Activated CD4-positive, alpha-beta T cell treated with anti-CD3 and anti-CD28 coated beads, Interleukin-2, amount 10 ng/mL, durations not matched to agents 24 days and 14 days (primary cell): ENCODE results near the gene EFS. TPM values are rescaled to one million over a fixed set of nuclear protein-coding genes. Genes with fewer than 3 reads are reported as not detected.

Experiments
- DNase-seq: peaks from one replicate; pipeline ENCODE4 v3.0.0; 2022
- H3K27ac Mint-ChIP-seq: one replicate; pipeline ENCODE4 v1.8.0; 2022; ENCODE audit warnings: mild to moderate bottlenecking, mixed read lengths
- H3K27me3 Mint-ChIP-seq: one replicate; pipeline ENCODE4 v1.8.0; 2022; ENCODE audit warnings: mixed read lengths
- H3K36me3 Mint-ChIP-seq: one replicate; pipeline ENCODE4 v1.8.0; 2022; ENCODE audit warnings: low read depth, mild to moderate bottlenecking, mixed read lengths
- H3K4me1 Mint-ChIP-seq: one replicate; pipeline ENCODE4 v1.8.0; 2021; ENCODE audit warnings: mixed read lengths
- H3K4me3 Mint-ChIP-seq: one replicate; pipeline ENCODE4 v1.8.0; 2022; ENCODE audit warnings: mild to moderate bottlenecking, moderate library complexity, mixed read lengths
- H3K9me3 Mint-ChIP-seq: one replicate; pipeline ENCODE4 v1.8.0; 2021; ENCODE audit warnings: mixed read lengths
- intact Hi-C: fragments of 100-400 bp; cut with micrococcal nuclease; formaldehyde crosslinking; loops from one replicate; pipeline ENCODE4 v1.15.1; 2023
- total RNA-seq: library from RNA; stranded (reverse); gene quantifications from 2 replicates; pipeline ENCODE4 v1.2.3, GENCODE V29; 2022

The EFS gene
- not detected in 2 replicates for total RNA-seq

- Mint-ChIP-seq H3K27ac (no peak within 1 kb of the TSS), H3K4me3 (no peak within 1 kb of the TSS), H3K27me3 (peaks cover 49% of the 10 kb centered on the region), H3K9me3 (no peaks in the 10 kb centered on the region), H3K4me1 (no peaks in the 10 kb centered on the region), H3K36me3 (no peaks in the 10 kb centered on the region)
- intact Hi-C loops, result no loop called here
- DNase-seq, result no peak
These were observed at the start of gene EFS for GRCh38 chr14:23365036-23365731. TSS of gene EFS (minus strand) at chr14:23365172. CDS start at chr14:23365025, 147 bp downstream.

- H3K27me3 Mint-ChIP-seq, result no peaks in the 10 kb centered on the region
- no peak for DNase-seq
- no peak overlapping the region for H3K4me3 Mint-ChIP-seq
- no peaks in the 10 kb centered on the region for H3K9me3 Mint-ChIP-seq
- intact Hi-C loops, result no loop called here
- no peaks in the 10 kb centered on the region for H3K36me3 Mint-ChIP-seq
- no peak overlapping the region for H3K27ac Mint-ChIP-seq
- H3K4me1 Mint-ChIP-seq, result no peaks in the 10 kb centered on the region
These were observed 49.3 kb upstream of the EFS start for GRCh38 chr14:23414254-23414653.

- Mint-ChIP-seq H3K9me3 (no peaks in the 10 kb centered on the region), H3K27me3 (no peaks in the 10 kb centered on the region), H3K4me1 (no peaks in the 10 kb centered on the region), H3K27ac (no peak overlapping the region), H3K4me3 (no peak overlapping the region), H3K36me3 (no peaks in the 10 kb centered on the region)
- intact Hi-C loops, result no loop called here
- no peak for DNase-seq
These were observed 48.7 kb upstream of the EFS start for GRCh38 chr14:23413681-23414080.

GRCh38 chr14:23411563-23412525 lies 46.9 kb upstream of the EFS start:
- H3K27ac Mint-ChIP-seq, result no peak overlapping the region
- H3K9me3 Mint-ChIP-seq, result no peaks in the 10 kb centered on the region
- H3K4me3 Mint-ChIP-seq, result no peak overlapping the region
- intact Hi-C loops, result no loop called here
- peaks cover 2% of the 10 kb centered on the region for H3K27me3 Mint-ChIP-seq
- DNase-seq, result no peak
- no peaks in the 10 kb centered on the region for H3K36me3 Mint-ChIP-seq
- H3K4me1 Mint-ChIP-seq, result no peaks in the 10 kb centered on the region

- Mint-ChIP-seq H3K4me3 (no peak overlapping the region), H3K36me3 (no peaks in the 10 kb centered on the region), H3K9me3 (no peaks in the 10 kb centered on the region), H3K27ac (peak overlapping the region; percentile 17), H3K4me1 (no peaks in the 10 kb centered on the region), H3K27me3 (peaks cover 2% of the 10 kb centered on the region)
- intact Hi-C loops, result no loop called here
- no peak for DNase-seq
These were observed 45.1 kb upstream of the EFS start for GRCh38 chr14:23409966-23410635.

- intact Hi-C loops, result no loop called here
- no peak for DNase-seq
- H3K4me1 Mint-ChIP-seq, result no peaks in the 10 kb centered on the region
- H3K4me3 Mint-ChIP-seq, result no peak overlapping the region
- peaks cover 2% of the 10 kb centered on the region for H3K27me3 Mint-ChIP-seq
- H3K9me3 Mint-ChIP-seq, result no peaks in the 10 kb centered on the region
- no peak overlapping the region for H3K27ac Mint-ChIP-seq
- H3K36me3 Mint-ChIP-seq, result no peaks in the 10 kb centered on the region
These were observed 44.5 kb upstream of the EFS start for GRCh38 chr14:23409475-23409874.

GRCh38 chr14:23408307-23408630 lies 43.3 kb upstream of the EFS start:
- H3K27ac Mint-ChIP-seq, result no peak overlapping the region
- no peaks in the 10 kb centered on the region for H3K36me3 Mint-ChIP-seq
- H3K9me3 Mint-ChIP-seq, result no peaks in the 10 kb centered on the region
- H3K4me3 Mint-ChIP-seq, result no peak overlapping the region
- H3K27me3 Mint-ChIP-seq, result peaks cover 4% of the 10 kb centered on the region
- DNase-seq, result no peak
- intact Hi-C loops, result no loop called here
- no peaks in the 10 kb centered on the region for H3K4me1 Mint-ChIP-seq

- Mint-ChIP-seq H3K27me3 (peaks cover 4% of the 10 kb centered on the region), H3K36me3 (no peaks in the 10 kb centered on the region), H3K9me3 (no peaks in the 10 kb centered on the region), H3K4me1 (no peaks in the 10 kb centered on the region), H3K4me3 (no peak within 1 kb of the TSS), H3K27ac (no peak within 1 kb of the TSS)
- intact Hi-C loops, result no loop called here
- DNase-seq, result no peak
These were observed 42.7 kb upstream of the EFS start, which contains the start of gene MYH6 for GRCh38 chr14:23407516-23408306. TSS of gene MYH6 (minus strand) at chr14:23408273. CDS start at chr14:23407223, 1,050 bp downstream.

GRCh38 chr14:23406725-23407355 lies 41.9 kb upstream of the EFS start:
- intact Hi-C loops, result no loop called here
- H3K27me3 Mint-ChIP-seq, result peaks cover 4% of the 10 kb centered on the region
- no peaks in the 10 kb centered on the region for H3K9me3 Mint-ChIP-seq
- DNase-seq, result no peak
- H3K4me3 Mint-ChIP-seq, result no peak overlapping the region
- no peaks in the 10 kb centered on the region for H3K36me3 Mint-ChIP-seq
- no peak overlapping the region for H3K27ac Mint-ChIP-seq
- no peaks in the 10 kb centered on the region for H3K4me1 Mint-ChIP-seq

- Mint-ChIP-seq H3K9me3 (no peaks in the 10 kb centered on the region), H3K4me1 (no peaks in the 10 kb centered on the region), H3K4me3 (no peak overlapping the region), H3K27ac (no peak overlapping the region), H3K27me3 (peaks cover 4% of the 10 kb centered on the region), H3K36me3 (no peaks in the 10 kb centered on the region)
- DNase-seq, result no peak
- intact Hi-C loops, result no loop called here
These were observed 41.3 kb upstream of the EFS start for GRCh38 chr14:23406244-23406643.

- intact Hi-C loops, result no loop called here
- DNase-seq, result no peak
- no peaks in the 10 kb centered on the region for H3K36me3 Mint-ChIP-seq
These were observed 40.6 kb upstream of the EFS start for GRCh38 chr14:23405516-23406025.

GRCh38 chr14:23405096-23405495 lies 40.1 kb upstream of the EFS start:
- intact Hi-C loops, result no loop called here
- no peak overlapping the region for H3K4me3 Mint-ChIP-seq
- no peaks in the 10 kb centered on the region for H3K9me3 Mint-ChIP-seq
- DNase-seq, result no peak
- peaks cover 4% of the 10 kb centered on the region for H3K27me3 Mint-ChIP-seq
- H3K27ac Mint-ChIP-seq, result no peak overlapping the region
- H3K36me3 Mint-ChIP-seq, result no peaks in the 10 kb centered on the region
- no peaks in the 10 kb centered on the region for H3K4me1 Mint-ChIP-seq

More at GRCh38 chr14:23405516-23406025, 40.6 kb upstream of the EFS start:
- Mint-ChIP-seq H3K9me3 (no peaks in the 10 kb centered on the region), H3K27ac (no peak overlapping the region), H3K27me3 (peaks cover 4% of the 10 kb centered on the region), H3K4me3 (no peak overlapping the region), H3K4me1 (no peaks in the 10 kb centered on the region)
